PC-3 (cell line): ENCODE measurements around the gene HRH3. TPM values are rescaled to one million over a fixed set of nuclear protein-coding genes. Genes with fewer than 3 reads are reported as not detected.
A peak's percentile ranks its signal among the peaks of the same experiment; 100 is the strongest.

Source experiments
- ATAC-seq: fragments of 200-7000 bp; cut with Tn5 transposase; 2 replicates; pipeline ENCODE4 v1.9.1; 2020; ENCODE audit warnings: mild to moderate bottlenecking, moderate library complexity
- BruUV-seq: library from RNA; stranded (reverse); fragments of 400-500 nt; replicated peaks from 2 replicates; lab custom pipeline; 2021; lab: Mats Ljungman, UMichigan
- CTCF ChIA-PET: fragments of 300-600 bp; sonication (Branson Sonifier 250); formaldehyde crosslinking; loops from one replicate; lab custom pipeline; 2022; ENCODE audit warnings: antibody characterized with exemption; lab: Charles Lee
- POLR2A ChIA-PET: fragments of 300-600 bp; sonication (Branson Sonifier 250); formaldehyde crosslinking; loops from one replicate; lab custom pipeline; 2022; ENCODE audit warnings: antibody characterized with exemption; ENCODE audit not compliant: unreplicated experiment; lab: Charles Lee
- DNase-seq: peaks from one replicate; pipeline ENCODE4 v3.0.0-alpha.2; 2015
- H2AFZ ChIP-seq: fragments of 300-600 bp; sonication (generic); 2 replicates; pipeline ENCODE4 v1.6.0; 2016; ENCODE audit warnings: antibody characterized with exemption, low read length
- H3F3A ChIP-seq: fragments of 300-600 bp; sonication (generic); one replicate; pipeline ENCODE4 v1.6.0; 2017; ENCODE audit warnings: antibody characterized with exemption, low read length, control low read depth, mild to moderate bottlenecking; ENCODE audit not compliant: unreplicated experiment
- H3K27ac ChIP-seq: fragments of 300-600 bp; sonication (generic); 2 replicates; pipeline ENCODE4 v1.5.1; 2016; ENCODE audit warnings: mild to moderate bottlenecking, low read length
- H3K27me3 ChIP-seq: fragments of 300-600 bp; sonication (generic); 2 replicates; pipeline ENCODE4 v1.6.1; 2016; ENCODE audit warnings: low read length, mixed read lengths
- H3K36me3 ChIP-seq: fragments of 300-600 bp; sonication (generic); 2 replicates; pipeline ENCODE4 v1.6.1; 2016; ENCODE audit warnings: low read depth, mixed run types, low read length, mixed read lengths
- H3K4me1 ChIP-seq: fragments of 300-600 bp; sonication (generic); 2 replicates; pipeline ENCODE4 v1.5.1; 2016; ENCODE audit warnings: low read length; ENCODE audit not compliant: insufficient read depth
- H3K4me2 ChIP-seq: fragments of 300-600 bp; sonication (generic); 2 replicates; pipeline ENCODE4 v1.6.0; 2016; ENCODE audit warnings: low read length
- H3K4me3 ChIP-seq: fragments of 300-600 bp; sonication (generic); 2 replicates; pipeline ENCODE4 v1.5.1; 2016; ENCODE audit warnings: mild to moderate bottlenecking, low read length, mixed read lengths
- H3K79me2 ChIP-seq: fragments of 300-600 bp; sonication (generic); 2 replicates; pipeline ENCODE4 v1.6.1; 2017; ENCODE audit warnings: low read length, mixed read lengths
- H3K9ac ChIP-seq: fragments of 300-600 bp; sonication (generic); 2 replicates; pipeline ENCODE4 v1.6.0; 2016; ENCODE audit warnings: mild to moderate bottlenecking, low read length
- H3K9me2 ChIP-seq: fragments of 300-600 bp; sonication (generic); replicated peaks from 2 replicates; pipeline ENCODE4 v1.6.1; 2016; ENCODE audit warnings: mixed run types, low read length, mixed read lengths
- H3K9me3 ChIP-seq: fragments of 300-600 bp; sonication (generic); 2 replicates; pipeline ENCODE4 v1.6.1; 2016; ENCODE audit warnings: low read length, mixed read lengths
- H4K20me1 ChIP-seq: fragments of 300-600 bp; sonication (generic); 2 replicates; pipeline ENCODE4 v1.6.1; 2016; ENCODE audit warnings: low read length, mixed read lengths
- EZH2 ChIP-seq: fragments of 300-600 bp; sonication (generic); IDR thresholded peaks from one replicate; pipeline ENCODE4 v1.6.1; 2017; ENCODE audit warnings: antibody characterized with exemption, mild to moderate bottlenecking, low read length; ENCODE audit not compliant: unreplicated experiment
- EZH2phosphoT487 ChIP-seq: fragments of 300-600 bp; sonication (generic); IDR thresholded peaks from 2 replicates; pipeline ENCODE4 v1.6.1; 2018; ENCODE audit warnings: mild to moderate bottlenecking, antibody characterized with exemption, low read length, borderline replicate concordance
- intact Hi-C: fragments of 100-400 bp; cut with micrococcal nuclease; formaldehyde crosslinking; loops from 2 replicates; pipeline ENCODE4 v1.9.0; 2023
- total RNA-seq: library from RNA; depleted of rRNA; stranded (reverse); fragments of >200 nt; gene quantifications from 2 replicates; pipeline ENCODE4 v1.2.3, GENCODE V29; 2014
- TF ChIP-seq, protein P1 (sequence below): fragments of 300-600 bp; sonication (generic); conservative IDR thresholded peaks from 2 replicates; pipeline ENCODE4 v1.5.1; 2017; ENCODE audit warnings: antibody characterized with exemption, low read depth, mild to moderate bottlenecking, low read length

Gene HRH3
- total RNA-seq, 1 experiment from 2014 or later = not detected

GRCh38 chr20:62209850-62210495 lies 10.1 kb downstream of the HRH3 start:
- POLR2A ChIA-PET = no interaction called here
- DNase-seq = no peak
- no peak overlapping the region for H3K4me3 ChIP-seq
- no peaks in the 10 kb centered on the region for H3K9me2 ChIP-seq
- TF ChIP-seq EZH2 (no peak), EZH2phosphoT487 (no peak)
- TF ChIP-seq, protein P1, sequence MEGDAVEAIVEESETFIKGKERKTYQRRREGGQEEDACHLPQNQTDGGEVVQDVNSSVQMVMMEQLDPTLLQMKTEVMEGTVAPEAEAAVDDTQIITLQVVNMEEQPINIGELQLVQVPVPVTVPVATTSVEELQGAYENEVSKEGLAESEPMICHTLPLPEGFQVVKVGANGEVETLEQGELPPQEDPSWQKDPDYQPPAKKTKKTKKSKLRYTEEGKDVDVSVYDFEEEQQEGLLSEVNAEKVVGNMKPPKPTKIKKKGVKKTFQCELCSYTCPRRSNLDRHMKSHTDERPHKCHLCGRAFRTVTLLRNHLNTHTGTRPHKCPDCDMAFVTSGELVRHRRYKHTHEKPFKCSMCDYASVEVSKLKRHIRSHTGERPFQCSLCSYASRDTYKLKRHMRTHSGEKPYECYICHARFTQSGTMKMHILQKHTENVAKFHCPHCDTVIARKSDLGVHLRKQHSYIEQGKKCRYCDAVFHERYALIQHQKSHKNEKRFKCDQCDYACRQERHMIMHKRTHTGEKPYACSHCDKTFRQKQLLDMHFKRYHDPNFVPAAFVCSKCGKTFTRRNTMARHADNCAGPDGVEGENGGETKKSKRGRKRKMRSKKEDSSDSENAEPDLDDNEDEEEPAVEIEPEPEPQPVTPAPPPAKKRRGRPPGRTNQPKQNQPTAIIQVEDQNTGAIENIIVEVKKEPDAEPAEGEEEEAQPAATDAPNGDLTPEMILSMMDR = no peak
- H4K20me1 ChIP-seq = peaks cover 5% of the 10 kb centered on the region; the same call in 1 of the 2 replicates
- no peaks in the 10 kb centered on the region for H3K9me3 ChIP-seq
- H3F3A ChIP-seq = no peaks in the 10 kb centered on the region
- peaks cover 13% of the 10 kb centered on the region for H3K4me1 ChIP-seq
- H3K27ac ChIP-seq = no peak overlapping the region
- no TSS peak for BruUV-seq
- no peak overlapping the region for H2AFZ ChIP-seq
- CTCF ChIA-PET = no interaction called here
- H3K9ac ChIP-seq = no peak overlapping the region
- H3K79me2 ChIP-seq = no peaks in the 10 kb centered on the region
- no peak for ATAC-seq
- peaks cover 11% of the 10 kb centered on the region for H3K27me3 ChIP-seq
- H3K4me2 ChIP-seq = peak overlapping the region; percentile 45; the same call in 1 of the 2 replicates
- intact Hi-C loops = no loop called here
- no peaks in the 10 kb centered on the region for H3K36me3 ChIP-seq

GRCh38 chr20:62208795-62209755 lies 11.0 kb downstream of the HRH3 start:
- Histone ChIP-seq H4K20me1 (peaks cover 5% of the 10 kb centered on the region; the same call in 1 of the 2 replicates), H3K4me2 (peak overlapping the region; percentile 45), H3K36me3 (no peaks in the 10 kb centered on the region), H3K9ac (no peak overlapping the region), H3K79me2 (no peaks in the 10 kb centered on the region), H3F3A (no peaks in the 10 kb centered on the region), H3K27ac (peak overlapping the region; percentile 7; the same call in 1 of the 2 replicates), H3K4me3 (no peak overlapping the region), H3K9me3 (no peaks in the 10 kb centered on the region), H3K9me2 (no peaks in the 10 kb centered on the region), H2AFZ (no peak overlapping the region), H3K27me3 (0 out of 2 replicates have a peak, but pooled peaks cover 2% of the 10 kb centered on the region), H3K4me1 (peaks cover 13% of the 10 kb centered on the region)
- intact Hi-C loops = no loop called here
- DNase-seq (peak; percentile 79), ATAC-seq (peak; percentile 81)
- BruUV-seq = no TSS peak
- ChIA-PET POLR2A (no interaction called here), CTCF (no interaction called here)
- TF ChIP-seq, protein P1 = peak; percentile 36; the same call in 1 of the 2 replicates
- no peak for TF ChIP-seq EZH2
